M059J (cell line): ENCODE data around the gene CYS1. TPM values are rescaled to one million over a fixed set of nuclear protein-coding genes. Genes with fewer than 3 reads are reported as not detected.
"Not testable (repeated sequence)": the region's sequence is repeated elsewhere in the genome, so short reads cannot be mapped to it uniquely, and the experiment has no call there.

Experiments
- DNase-seq: peaks from one replicate; pipeline ENCODE4 v3.0.0-alpha.2; 2012; ENCODE audit warnings: low read depth
- total RNA-seq: library from RNA; depleted of rRNA; stranded (reverse); fragments of >200 nt; shearing (Covaris generic); gene quantifications from 2 replicates; pipeline ENCODE4 v1.2.3, GENCODE V29; 2014

The CYS1 gene
- total RNA-seq, 1 experiment from 2014 or later, result 0.79 TPM

DNA sequence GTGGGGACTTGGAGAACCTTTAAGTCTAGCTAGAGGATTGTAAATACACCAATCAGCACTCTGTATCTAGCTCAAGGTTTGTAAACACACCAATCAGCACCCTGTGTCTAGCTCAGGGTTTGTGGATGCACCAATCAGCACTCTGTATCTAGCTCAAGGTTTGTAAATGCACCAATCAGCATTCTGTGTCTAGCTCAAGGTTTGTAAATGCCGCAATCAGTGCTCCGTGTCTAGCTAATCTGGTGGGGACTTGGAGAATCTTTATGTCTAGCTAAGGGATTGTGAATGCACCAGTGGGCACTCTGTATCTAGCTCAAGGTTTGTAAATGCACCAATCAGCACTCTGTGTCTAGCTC is 11.7 kb upstream of the CYS1 start:
- DNase-seq, result not testable (repeated sequence)

GRCh38 chr2:10091182-10091888 is 11.1 kb upstream of the CYS1 start:
- DNase-seq, result no peak

- no peak for DNase-seq
These were observed 9.5 kb upstream of the CYS1 start for GRCh38 chr2:10089565-10090190.

DNA sequence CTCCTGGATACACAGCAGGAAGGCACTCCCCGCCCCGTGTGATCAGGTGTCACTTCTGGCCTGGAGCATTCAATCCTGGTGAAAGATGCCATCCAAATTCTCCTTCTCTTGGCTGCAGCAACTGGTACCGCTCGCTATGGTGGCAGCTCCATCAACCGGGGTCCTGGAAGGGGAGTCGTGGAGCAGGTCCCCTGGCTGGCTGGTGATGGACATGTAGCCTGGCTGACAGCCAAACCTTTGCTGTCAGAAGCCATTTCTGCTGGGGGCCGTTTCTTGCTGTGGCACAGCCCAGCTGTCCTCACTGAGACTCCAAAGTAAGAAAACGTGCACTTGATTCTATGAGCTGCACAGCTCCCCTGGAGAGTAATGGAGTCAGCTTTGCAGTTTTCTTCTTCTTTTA is 7.1 kb upstream of the CYS1 start:
- no peak for DNase-seq

GRCh38 chr2:10086950-10087349 is 6.7 kb upstream of the CYS1 start:
- no peak for DNase-seq

- no peak for DNase-seq
These were observed 5.5 kb upstream of the CYS1 start for GRCh38 chr2:10085668-10086059.

- no peak for DNase-seq
These were observed 4.9 kb upstream of the CYS1 start for GRCh38 chr2:10085043-10085667.

DNA sequence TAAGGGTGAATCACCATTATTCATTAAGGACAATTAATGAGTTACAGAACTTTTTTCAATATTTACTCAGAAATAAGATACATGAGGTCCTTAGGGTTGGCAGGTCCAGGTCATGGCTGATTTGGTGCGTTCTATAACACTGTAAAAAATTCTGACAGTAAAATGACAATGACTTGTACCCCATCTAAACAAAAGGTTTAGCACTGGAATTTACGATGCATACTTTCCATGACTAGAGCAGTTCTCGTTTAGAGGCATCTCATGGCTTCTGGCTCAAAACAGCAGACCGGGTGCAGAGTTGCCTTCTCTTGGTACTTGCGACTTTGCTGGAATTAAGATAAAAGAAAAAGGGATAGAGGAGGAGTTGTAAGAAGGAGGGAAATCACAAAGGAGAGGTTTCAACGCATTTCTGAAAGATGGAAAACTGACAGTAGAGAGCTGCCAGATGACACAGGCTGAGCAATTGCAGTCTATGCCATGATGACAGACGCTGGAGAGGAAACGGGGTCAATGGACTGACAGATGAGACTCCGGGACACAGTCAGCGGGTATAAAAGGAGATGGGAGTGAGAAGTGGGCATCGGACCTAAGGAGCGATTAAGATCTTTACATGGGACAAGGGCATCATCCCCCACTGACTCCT is 4.1 kb upstream of the CYS1 start:
- no peak for DNase-seq

GRCh38 chr2:10083692-10084211 is 3.5 kb upstream of the CYS1 start:
- no peak for DNase-seq

DNA sequence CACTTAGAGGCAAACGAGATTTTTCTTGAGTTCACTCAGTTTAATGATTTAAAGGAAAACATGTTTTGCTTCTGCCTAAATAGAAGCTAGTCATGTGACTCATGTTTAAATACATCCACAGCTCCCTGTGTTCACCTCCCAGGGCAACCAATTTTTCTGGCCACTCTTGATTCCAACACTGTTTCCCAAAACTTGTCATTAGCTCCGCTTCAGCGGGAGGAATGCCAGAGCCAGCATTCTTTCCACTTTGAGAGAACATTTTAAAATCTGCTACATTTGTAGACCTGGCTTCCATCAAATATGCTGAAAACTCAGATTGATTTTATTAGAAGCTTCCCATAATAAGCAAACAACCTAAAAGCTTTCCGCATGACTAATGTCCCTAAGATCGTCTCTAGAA is 2.8 kb upstream of the CYS1 start:
- DNase-seq, result no peak

GRCh38 chr2:10080536-10081304 is 509 bp upstream of the CYS1 start:
- no peak for DNase-seq

DNA sequence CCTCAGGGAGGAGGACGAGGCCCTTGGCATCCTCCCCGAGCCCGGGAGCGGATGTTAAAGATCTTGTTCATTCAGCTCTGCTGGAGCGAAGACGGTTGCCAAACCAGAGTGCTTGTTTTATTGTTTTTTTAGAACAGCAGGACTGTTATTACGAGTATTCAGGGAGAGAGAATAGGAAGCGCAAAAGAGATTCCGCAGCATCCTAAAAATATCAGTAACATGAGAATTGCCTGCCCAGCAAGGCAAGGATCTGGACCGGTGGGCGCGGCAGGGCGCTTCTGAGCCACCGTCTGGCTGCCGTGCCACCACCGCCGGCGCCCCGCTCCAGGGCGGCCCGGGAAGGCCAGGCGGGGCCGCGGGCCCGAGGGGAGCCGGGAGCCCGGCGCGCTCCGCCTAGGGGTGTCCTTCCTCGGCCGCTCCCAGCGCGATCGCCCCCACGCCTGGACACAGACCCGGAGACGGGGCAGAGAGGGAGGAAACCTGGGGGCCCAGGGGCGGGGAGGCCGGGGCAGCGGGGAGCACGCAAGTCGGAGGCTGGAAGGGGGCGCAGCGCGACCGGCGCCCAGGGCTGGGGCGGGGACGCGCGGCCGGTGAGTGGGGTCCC is 843 bp downstream of the CYS1 start:
- DNase-seq, result peak; percentile 67

- DNase-seq, result no peak
These were observed 1.4 kb downstream of the CYS1 start for GRCh38 chr2:10078704-10079265.

GRCh38 chr2:10078001-10078400 is 2.2 kb downstream of the CYS1 start:
- DNase-seq, result no peak

GRCh38 chr2:10076988-10077527 is 3.2 kb downstream of the CYS1 start:
- DNase-seq, result no peak

DNA sequence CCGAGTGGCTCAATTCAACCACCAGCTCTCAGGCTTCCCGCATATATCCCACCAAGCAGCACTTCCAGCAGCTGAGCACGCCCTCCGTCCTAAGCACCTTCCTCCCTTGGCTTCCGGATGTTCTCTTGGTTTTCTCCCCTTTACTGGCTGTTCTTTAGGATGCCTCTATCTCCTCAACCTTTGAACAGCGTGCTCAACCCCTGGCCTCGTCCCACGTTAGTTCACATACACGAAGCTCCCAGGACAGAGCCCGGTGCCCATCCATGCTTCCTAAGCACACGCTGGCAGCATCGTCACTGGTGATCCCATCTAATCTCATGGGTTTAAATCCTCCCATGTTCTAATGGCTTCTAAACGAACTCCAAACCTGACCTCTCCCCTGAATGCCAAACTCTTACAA is 3.7 kb downstream of the CYS1 start:
- no peak for DNase-seq

- DNase-seq, result no peak
These were observed 4.5 kb downstream of the CYS1 start for GRCh38 chr2:10075571-10076209.

GRCh38 chr2:10075101-10075500 is 5.1 kb downstream of the CYS1 start:
- DNase-seq, result no peak

DNA sequence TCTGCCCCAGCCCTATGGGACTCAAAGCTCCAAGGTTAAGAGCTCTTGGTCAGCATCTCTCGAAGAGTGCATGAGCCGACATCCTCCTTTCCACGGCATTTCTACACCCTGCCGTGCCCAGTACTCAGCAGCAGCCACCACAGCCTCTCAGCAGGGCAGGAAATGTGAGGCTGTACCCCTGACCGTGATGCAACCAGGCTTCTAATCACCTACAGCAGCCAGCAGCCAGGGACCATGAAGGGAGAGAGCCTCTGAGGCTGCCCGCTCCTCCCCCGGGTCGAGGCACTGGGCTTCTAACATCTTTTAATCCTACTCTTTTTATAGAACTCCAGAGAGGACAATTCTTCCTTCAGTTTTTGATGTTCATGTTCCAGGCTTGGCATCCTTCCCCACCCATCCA is 6.5 kb downstream of the CYS1 start:
- DNase-seq, result no peak
